Stimulated activated CD4-positive, alpha-beta T cell treated with anti-CD3 and anti-CD28 coated beads, TNF-alpha, amount 100 ng/mL, for 48 hours (primary cell): ENCODE results near the gene TAF11L14.
"Not testable (repeated sequence)": the region's sequence is repeated elsewhere in the genome, so short reads cannot be mapped to it uniquely, and the experiment has no call there.

Experiments
- DNase-seq, 3 donors: peaks; one replicate each; pipeline ENCODE4 v3.0.0-alpha.2; 2020; ENCODE audit warnings: low read depth in 3 of 3

The TAF11L14 gene

GRCh38 chr5:17634160-17634559, at the start of gene TAF11L14:
TSS of gene TAF11L14 (plus strand) at chr5:17634460.
- DNase-seq = no peak

DNA sequence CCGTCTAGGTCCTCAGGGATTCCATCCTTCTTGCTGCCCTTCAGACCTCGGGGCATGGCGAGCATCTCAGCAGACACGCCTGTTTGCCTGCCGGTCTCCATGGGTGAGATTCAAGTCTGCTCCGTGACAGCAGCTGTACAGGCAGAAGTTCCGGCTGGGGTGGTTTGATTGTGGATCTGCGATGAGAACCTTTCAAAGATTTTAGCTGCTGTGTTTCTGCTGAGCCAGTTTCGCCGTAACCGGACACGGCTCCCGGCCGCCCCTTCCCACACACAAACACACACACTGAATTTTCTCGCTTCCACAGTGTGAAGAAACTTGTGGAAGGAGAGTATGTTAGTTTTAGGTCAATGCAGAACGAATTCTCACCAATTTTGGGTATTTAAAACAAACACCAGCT, 48.6 kb upstream of the TAF11L14 start, which contains the start of gene TAF11L7:
TAF11L7 (minus strand) TSS at position 101 of the 400 bp plus-strand sequence.
- not testable (repeated sequence) for DNase-seq

DNA sequence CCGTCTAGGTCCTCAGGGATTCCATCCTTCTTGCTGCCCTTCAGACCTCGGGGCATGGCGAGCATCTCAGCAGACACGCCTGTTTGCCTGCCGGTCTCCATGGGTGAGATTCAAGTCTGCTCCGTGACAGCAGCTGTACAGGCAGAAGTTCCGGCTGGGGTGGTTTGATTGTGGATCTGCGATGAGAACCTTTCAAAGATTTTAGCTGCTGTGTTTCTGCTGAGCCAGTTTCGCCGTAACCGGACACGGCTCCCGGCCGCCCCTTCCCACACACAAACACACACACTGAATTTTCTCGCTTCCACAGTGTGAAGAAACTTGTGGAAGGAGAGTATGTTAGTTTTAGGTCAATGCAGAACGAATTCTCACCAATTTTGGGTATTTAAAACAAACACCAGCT, 43.4 kb upstream of the TAF11L14 start, which contains the start of gene TAF11L8:
TAF11L8 (minus strand) TSS at position 101 of the 400 bp plus-strand sequence.
- DNase-seq = not testable (repeated sequence)

DNA sequence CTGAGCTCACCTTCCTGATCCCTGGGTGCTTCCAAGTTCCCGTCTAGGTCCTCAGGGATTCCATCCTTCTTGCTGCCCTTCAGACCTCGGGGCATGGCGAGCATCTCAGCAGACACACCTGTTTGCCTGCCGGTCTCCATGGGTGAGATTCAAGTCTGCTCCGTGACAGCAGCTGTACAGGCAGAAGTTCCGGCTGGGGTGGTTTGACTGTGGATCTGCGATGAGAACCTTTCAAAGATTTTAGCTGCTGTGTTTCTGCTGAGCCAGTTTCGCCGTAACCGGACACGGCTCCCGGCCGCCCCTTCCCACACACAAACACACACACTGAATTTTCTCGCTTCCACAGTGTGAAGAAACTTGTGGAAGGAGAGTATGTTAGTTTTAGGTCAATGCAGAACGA, 40.0 kb upstream of the TAF11L14 start, which contains the start of gene TAF11L9:
TAF11L9 (minus strand) TSS at position 140 of the 400 bp plus-strand sequence.
- not testable (repeated sequence) for DNase-seq

- DNase-seq = not testable (repeated sequence)
Measured at GRCh38 chr5:17597728-17598127, 36.5 kb upstream of the TAF11L14 start, which contains the start of gene TAF11L10. TSS of gene TAF11L10 (minus strand) at chr5:17597828.

- DNase-seq = not testable (repeated sequence)
Measured at GRCh38 chr5:17603880-17604279, 30.4 kb upstream of the TAF11L14 start, which contains the start of gene TAF11L11. TSS of gene TAF11L11 (plus strand) at chr5:17604183.

DNA sequence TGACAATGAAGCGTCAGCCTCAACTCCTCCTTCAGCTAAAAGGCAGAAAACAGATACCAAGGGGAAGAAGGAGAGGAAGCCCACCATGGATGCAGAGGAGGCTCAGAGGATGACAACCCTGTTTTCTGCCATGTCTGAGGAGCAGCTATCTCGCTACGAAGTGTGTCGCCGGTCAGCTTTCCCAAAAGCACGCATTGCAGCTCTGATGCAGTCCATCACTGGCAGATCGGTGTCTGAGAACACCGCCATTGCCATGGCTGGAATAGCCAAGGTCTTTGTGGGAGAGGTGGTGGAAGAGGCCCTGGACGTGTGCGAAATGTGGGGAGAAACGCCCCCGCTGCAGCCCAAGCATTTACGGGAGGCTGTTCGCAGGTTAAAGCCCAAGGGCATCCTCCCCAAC, 29.3 kb upstream of the TAF11L14 start:
- no peak for DNase-seq

- not testable (repeated sequence) for DNase-seq
Measured at GRCh38 chr5:17607461-17607860, 26.8 kb upstream of the TAF11L14 start.

DNA sequence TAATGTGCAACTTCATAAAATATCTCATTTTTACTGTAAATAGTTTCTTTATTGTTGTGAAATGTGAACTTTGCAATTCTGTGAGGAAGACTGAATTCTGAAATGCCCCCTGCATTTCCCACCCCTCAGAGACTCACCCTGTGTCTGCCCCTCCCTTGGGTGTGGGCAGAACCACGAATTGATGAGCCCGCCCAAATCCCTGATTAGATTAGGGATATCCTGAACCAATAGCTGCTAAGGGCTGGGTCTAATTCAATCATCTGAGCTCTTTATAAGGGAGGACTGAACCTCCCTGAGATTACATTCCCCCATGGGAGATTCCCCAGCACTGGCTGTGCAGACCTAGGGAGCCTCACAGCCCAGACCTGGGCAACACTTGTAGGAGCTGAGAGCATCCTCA, 24.2 kb upstream of the TAF11L14 start, which contains the start of gene TAF11L12:
TAF11L12 (plus strand) TSS at position 301 of the 400 bp plus-strand sequence.
- not testable (repeated sequence) for DNase-seq

DNA sequence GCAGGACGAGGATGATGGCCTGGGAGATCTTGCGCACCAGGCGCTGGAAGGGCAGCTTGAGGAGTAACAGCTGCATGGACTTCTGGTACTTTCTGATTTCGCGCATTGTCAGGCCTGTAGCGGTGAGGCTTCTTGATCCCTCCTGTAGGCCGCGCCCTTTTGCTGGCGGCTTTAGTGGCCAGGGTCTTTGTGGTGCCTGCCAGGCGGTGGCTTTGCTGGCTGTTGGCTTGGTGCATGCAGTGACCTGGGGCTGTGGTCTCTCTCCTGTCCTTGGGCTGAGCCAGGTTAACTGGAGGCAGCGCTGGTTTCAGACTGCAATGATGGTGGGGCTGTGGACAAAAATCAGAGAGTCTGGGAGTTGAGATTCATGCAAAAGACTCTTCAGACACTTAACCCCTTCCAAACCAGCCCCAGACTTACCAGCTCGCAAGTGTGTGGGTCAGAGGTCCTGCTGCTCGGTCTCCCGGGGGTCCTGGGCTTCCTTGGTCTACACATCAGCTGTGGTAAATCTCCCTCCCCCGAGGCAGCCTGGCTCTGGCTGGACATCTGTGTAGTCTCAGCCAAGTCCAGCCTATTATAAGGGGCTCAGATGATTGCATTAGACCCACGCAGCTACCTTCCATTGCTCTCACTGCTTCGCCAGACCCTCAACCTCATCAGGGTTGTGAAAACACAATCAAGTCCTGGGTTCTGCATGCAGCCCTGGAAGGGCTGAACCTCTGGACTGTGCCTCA, 19.2 kb upstream of the TAF11L14 start:
- DNase-seq = no peak

DNA sequence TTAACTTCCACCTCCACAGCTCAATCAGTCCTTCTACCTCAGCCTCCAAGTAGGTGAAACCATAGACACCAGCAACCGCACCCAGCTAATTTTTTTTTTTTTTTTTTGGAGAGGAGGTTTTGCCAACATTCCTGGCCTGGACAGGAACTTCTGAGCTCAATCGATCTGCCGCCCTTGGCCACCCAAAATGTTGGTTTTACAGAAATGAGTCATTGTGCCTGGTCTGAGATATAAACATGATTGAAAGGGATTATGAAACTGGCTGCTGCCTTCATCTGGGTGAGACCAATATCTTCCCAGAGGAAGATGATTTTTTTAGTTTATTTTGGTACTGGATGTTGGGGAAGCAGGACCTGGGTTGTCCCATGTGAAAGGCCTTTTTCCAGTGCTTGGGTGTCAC, 14.9 kb upstream of the TAF11L14 start:
- DNase-seq = no peak

DNA sequence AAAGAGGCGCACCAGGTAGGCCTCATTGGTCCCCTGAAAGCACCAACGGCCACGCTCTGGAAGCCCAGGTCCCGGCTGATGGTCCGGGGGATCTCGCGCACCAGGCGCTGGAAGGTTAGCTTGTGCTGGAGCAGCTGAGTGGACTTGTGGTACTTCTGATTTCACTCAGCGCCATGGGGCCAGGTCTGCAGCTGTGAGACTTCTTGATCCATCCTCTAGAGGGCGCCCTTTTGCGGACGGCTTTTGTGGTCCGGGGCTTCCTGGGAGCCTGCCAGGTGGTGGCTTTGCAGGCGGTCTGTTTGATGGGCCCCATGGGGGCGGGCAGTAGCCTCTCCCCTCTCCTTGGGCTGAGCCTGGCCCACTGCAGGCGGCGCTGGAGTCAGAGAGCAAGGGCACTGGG, 13.6 kb upstream of the TAF11L14 start:
- no peak for DNase-seq

DNA sequence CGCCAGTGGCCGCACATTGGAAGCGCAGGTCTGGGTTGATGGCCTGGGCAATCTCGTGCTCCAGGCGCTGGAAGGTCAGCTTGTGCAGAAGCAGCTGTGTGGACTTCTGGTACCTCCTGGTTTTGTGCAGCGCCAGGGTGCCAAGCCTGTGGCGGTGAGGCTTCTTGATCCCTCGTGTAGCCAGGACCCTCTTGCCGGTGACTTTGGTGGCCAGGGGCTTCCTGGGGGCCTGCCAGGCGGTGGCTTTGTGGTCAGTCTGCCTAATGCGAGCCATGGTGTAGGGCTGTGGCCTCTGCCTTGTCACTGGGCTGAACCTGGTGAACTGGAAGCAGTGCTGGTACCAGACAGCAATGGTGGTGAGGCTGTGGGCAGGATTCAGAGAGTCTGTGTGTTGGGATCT, 8.6 kb upstream of the TAF11L14 start:
- DNase-seq = no peak

GRCh38 chr5:17631788-17632187, 2.5 kb upstream of the TAF11L14 start, which contains the start of gene TAF11L13:
TSS of gene TAF11L13 (plus strand) at chr5:17632088.
- not testable (repeated sequence) for DNase-seq

DNA sequence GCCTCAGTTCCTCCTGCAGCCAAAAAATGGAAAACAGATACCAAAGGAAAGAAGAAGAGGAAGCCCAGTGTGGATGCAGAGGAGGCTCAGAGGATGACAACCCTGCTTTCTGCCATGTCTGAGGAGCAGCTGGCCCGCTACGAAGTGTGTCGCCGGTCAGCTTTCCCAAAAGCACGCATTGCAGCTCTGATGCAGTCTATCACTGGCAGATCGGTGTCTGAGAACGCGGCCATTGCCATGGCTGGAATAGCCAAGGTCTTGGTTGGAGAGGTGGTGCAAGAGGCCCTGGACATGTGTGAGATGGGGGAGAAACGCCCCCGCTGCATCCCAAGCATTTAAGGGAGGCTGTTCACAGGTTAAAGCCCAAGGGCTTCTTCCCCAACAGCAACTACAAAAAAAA, 15.0 kb downstream of the TAF11L14 start:
- DNase-seq = not testable (repeated sequence)

DNA sequence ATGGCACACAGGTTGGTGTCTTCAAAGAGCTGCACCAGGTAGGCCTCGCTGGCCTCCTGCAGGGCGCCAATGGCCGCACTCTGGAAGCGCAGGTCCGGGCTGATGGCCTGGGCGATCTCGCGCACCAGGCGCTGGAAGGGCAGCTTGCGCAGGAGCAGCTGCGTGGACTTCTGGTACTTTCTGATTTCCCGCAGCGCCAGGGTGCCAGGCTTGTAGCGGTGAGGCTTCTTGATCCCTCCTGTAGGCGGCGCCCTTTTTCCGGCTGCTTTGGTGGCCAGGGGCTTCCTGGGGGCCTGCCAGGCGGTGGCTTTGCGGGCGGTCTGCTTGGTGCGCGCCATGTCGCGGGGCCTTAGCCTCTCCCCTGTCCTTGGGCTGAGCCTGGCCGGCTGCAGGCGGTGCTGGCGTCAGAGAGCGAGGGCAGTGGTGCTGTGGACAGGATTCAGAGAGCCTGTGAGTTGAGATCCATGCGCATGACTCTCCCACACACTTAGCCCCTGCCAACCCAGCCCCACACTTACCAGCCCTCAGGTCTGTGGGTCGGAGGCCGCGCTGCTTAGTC, 21.0 kb downstream of the TAF11L14 start:
- DNase-seq = not testable (repeated sequence)

GRCh38 chr5:17655921-17656320, 21.7 kb downstream of the TAF11L14 start:
- DNase-seq = no peak

- no peak for DNase-seq
Measured at GRCh38 chr5:17663182-17663581, 28.9 kb downstream of the TAF11L14 start.

GRCh38 chr5:17665836-17666235, 31.6 kb downstream of the TAF11L14 start:
- DNase-seq = no peak

GRCh38 chr5:17666726-17667235, 32.5 kb downstream of the TAF11L14 start:
- DNase-seq = no peak

- no peak for DNase-seq
Measured at GRCh38 chr5:17670353-17670752, 36.1 kb downstream of the TAF11L14 start.

DNA sequence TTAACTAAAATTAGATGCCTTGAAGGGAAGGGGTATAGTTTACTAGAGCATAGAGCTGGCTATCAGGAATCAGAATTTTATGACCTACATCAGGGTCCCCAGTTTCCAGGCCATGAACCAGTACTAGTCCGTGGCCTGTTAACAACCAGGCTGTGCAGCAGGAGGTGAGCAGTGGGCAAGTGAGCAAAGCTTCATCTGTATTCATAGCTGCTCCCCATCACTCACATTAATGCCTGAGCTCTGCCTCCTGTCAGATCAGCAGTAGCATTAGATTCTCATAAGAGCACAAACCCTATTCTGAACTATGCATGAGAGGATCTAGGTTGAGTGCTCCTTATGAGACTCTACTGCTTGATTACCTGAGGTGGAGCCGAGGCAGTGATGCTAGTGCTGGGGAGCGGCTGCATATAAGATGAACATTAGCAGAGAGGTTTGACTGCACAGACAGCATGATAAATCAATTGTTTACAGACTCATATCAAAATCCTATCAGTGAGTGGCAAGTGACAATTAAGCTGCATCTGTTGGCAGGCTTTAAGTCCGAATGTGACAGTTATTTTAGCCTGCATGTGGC, 44.6 kb downstream of the TAF11L14 start:
- DNase-seq = no peak
